Neural cell (in vitro differentiated cells): Measurements from ENCODE around the gene GPR157. TPM values are rescaled to one million over a fixed set of nuclear protein-coding genes. Genes with fewer than 3 reads are reported as not detected.

Source experiments
- H2AFZ ChIP-seq: fragments of 200-600, 300-800 bp; sonication (generic), shearing (Covaris generic); 2 replicates; pipeline ENCODE4 v1.6.0; 2014; ENCODE audit warnings: low read depth, mild to moderate bottlenecking, antibody characterized with exemption, low read length, moderate library complexity
- H3F3A ChIP-seq: fragments of 200-600 bp; shearing (Covaris generic); 2 replicates; pipeline ENCODE4 v1.6.1; 2016; ENCODE audit warnings: mild to moderate bottlenecking, moderate library complexity, mixed read lengths, antibody characterized with exemption, low read length; ENCODE audit not compliant: insufficient read depth, poor library complexity, severe bottlenecking
- H3K27ac ChIP-seq: fragments of 200-600, 300-800 bp; sonication (generic), shearing (Covaris generic); 2 replicates; pipeline ENCODE4 v1.5.1; 2014; ENCODE audit warnings: mild to moderate bottlenecking, low read length, moderate library complexity
- H3K27me3 ChIP-seq: fragments of 300-800, 200-600 bp; sonication (generic), shearing (Covaris generic); 2 replicates; pipeline ENCODE4 v1.6.0; 2014; ENCODE audit warnings: mild to moderate bottlenecking, low read depth, low read length, moderate library complexity; ENCODE audit not compliant: insufficient read depth
- H3K36me3 ChIP-seq: fragments of 300-800, 200-600 bp; sonication (generic), shearing (Covaris generic); 2 replicates; pipeline ENCODE4 v1.5.1; 2014; ENCODE audit warnings: mild to moderate bottlenecking, antibody characterized with exemption, low read length, moderate library complexity; ENCODE audit not compliant: insufficient read depth
- H3K4me2 ChIP-seq: fragments of 300-800, 200-600 bp; sonication (generic), shearing (Covaris generic); 2 replicates; pipeline ENCODE4 v1.6.0; 2014; ENCODE audit warnings: mild to moderate bottlenecking, low read length
- H3K4me3 ChIP-seq: fragments of 300-800, 200-600 bp; sonication (generic), shearing (Covaris generic); 2 replicates; pipeline ENCODE4 v1.5.1; 2014; ENCODE audit warnings: mild to moderate bottlenecking, low read length, moderate library complexity
- H3K79me2 ChIP-seq: fragments of 200-600 bp; shearing (Covaris generic); replicated peaks from 2 replicates; pipeline ENCODE4 v1.6.0; 2014; ENCODE audit warnings: mild to moderate bottlenecking, low read length, moderate library complexity; ENCODE audit not compliant: insufficient read depth
- H3K9ac ChIP-seq: fragments of 300-800, 200-600 bp; sonication (generic), shearing (Covaris generic); 2 replicates; pipeline ENCODE4 v1.6.1; 2016; ENCODE audit warnings: mild to moderate bottlenecking, low read length, mixed read lengths
- H3K9me2 ChIP-seq: fragments of 200-600 bp; shearing (Covaris generic); 2 replicates; pipeline ENCODE4 v1.6.1; 2016; ENCODE audit warnings: mild to moderate bottlenecking, low read length, mixed read lengths; ENCODE audit not compliant: insufficient read depth
- H3K9me3 ChIP-seq: fragments of 200-600, 300-800 bp; sonication (generic), shearing (Covaris generic); 2 replicates; pipeline ENCODE4 v1.6.1; 2016; ENCODE audit warnings: mild to moderate bottlenecking, mixed run types, low read length, moderate library complexity, mixed read lengths
- H4K20me1 ChIP-seq: fragments of 200-600 bp; shearing (Covaris generic); 2 replicates; pipeline ENCODE4 v1.6.1; 2016; ENCODE audit warnings: mild to moderate bottlenecking, mixed run types; ENCODE audit not compliant: insufficient read depth
- CTCF ChIP-seq: fragments of 450-650 bp; IDR thresholded peaks from 2 replicates; pipeline ENCODE4 v1.5.1; 2014; ENCODE audit warnings: antibody characterized with exemption, mild to moderate bottlenecking, moderate library complexity; ENCODE audit not compliant: poor library complexity, severe bottlenecking
- EP300 ChIP-seq: fragments of 450-650 bp; conservative IDR thresholded peaks from 2 replicates; pipeline ENCODE4 v1.6.1; 2014; ENCODE audit warnings: antibody characterized with exemption, mild to moderate bottlenecking, moderate library complexity; ENCODE audit not compliant: poor library complexity, severe bottlenecking
- EZH2 ChIP-seq: fragments of 200-600, 300-800 bp; shearing (Covaris generic), sonication (generic); IDR thresholded peaks from 2 replicates; pipeline ENCODE4 v1.6.1; 2014; ENCODE audit warnings: antibody characterized with exemption, low read length, borderline replicate concordance, mild to moderate bottlenecking; ENCODE audit not compliant: insufficient read depth, poor library complexity, severe bottlenecking
- MXI1 ChIP-seq: fragments of 450-650 bp; conservative IDR thresholded peaks from 2 replicates; pipeline ENCODE4 v1.6.1; 2014; ENCODE audit warnings: antibody characterized with exemption, mild to moderate bottlenecking; ENCODE audit not compliant: poor library complexity, severe bottlenecking
- POLR2AphosphoS5 ChIP-seq: IDR thresholded peaks from 2 replicates; pipeline ENCODE4 v1.6.1; 2012
- RAD21 ChIP-seq: fragments of 450-650 bp; conservative IDR thresholded peaks from 2 replicates; pipeline ENCODE4 v1.6.1; 2014; ENCODE audit warnings: antibody characterized with exemption, mild to moderate bottlenecking, moderate library complexity
- REST ChIP-seq: IDR thresholded peaks from 2 replicates; pipeline ENCODE4 v1.6.1; 2012; ENCODE audit warnings: borderline replicate concordance
- SMC3 ChIP-seq: fragments of 450-650 bp; conservative IDR thresholded peaks from 2 replicates; pipeline ENCODE4 v1.6.1; 2014; ENCODE audit warnings: antibody characterized with exemption, mild to moderate bottlenecking, moderate library complexity; ENCODE audit not compliant: poor library complexity
- TAF1 ChIP-seq: IDR thresholded peaks from 2 replicates; pipeline ENCODE4 v1.6.1; 2012; ENCODE audit warnings: low read depth
- polyA plus RNA-seq: library from polyadenylated mRNA; depleted of rRNA; stranded (reverse); fragments of >200 nt; gene quantifications from 2 replicates; pipeline ENCODE4 v1.2.3, GENCODE V29; 2014

GPR157 gene
- polyA plus RNA-seq, 1 donor from 2014 or later, result not detected

GRCh38 chr1:9079988-9080704 is 48.8 kb downstream of the GPR157 start:
- Histone ChIP-seq H3K9me3 (no peaks in the 10 kb centered on the region), H3K27ac (no peak overlapping the region), H3K4me3 (no peak overlapping the region), H3K9me2 (no peaks in the 10 kb centered on the region), H3K4me2 (no peak overlapping the region), H3K9ac (no peak overlapping the region), H3K36me3 (no peaks in the 10 kb centered on the region), H2AFZ (no peak overlapping the region), H3K79me2 (no peaks in the 10 kb centered on the region), H3F3A (no peaks in the 10 kb centered on the region), H3K27me3 (no peaks in the 10 kb centered on the region), H4K20me1 (no peaks in the 10 kb centered on the region)
- TF ChIP-seq POLR2AphosphoS5, result no peak
- no peak for TF ChIP-seq TAF1
- TF ChIP-seq CTCF, result no peak
- TF ChIP-seq RAD21, result no peak
- no peak for TF ChIP-seq EZH2
- TF ChIP-seq REST, result no peak
- no peak for TF ChIP-seq MXI1
- no peak for TF ChIP-seq EP300
- TF ChIP-seq SMC3, result no peak

GRCh38 chr1:9078752-9079500 is 50.0 kb downstream of the GPR157 start:
- H3K79me2 ChIP-seq, result no peaks in the 10 kb centered on the region
- H3K9me3 ChIP-seq, result no peaks in the 10 kb centered on the region
- TF ChIP-seq TAF1 (no peak), CTCF (no peak), SMC3 (no peak), RAD21 (no peak), MXI1 (no peak), REST (no peak), EZH2 (no peak), POLR2AphosphoS5 (no peak)
- H3K27ac ChIP-seq, result no peak overlapping the region
- H3K4me2 ChIP-seq, result no peak overlapping the region
- H4K20me1 ChIP-seq, result no peaks in the 10 kb centered on the region
- no peaks in the 10 kb centered on the region for H3F3A ChIP-seq
- H3K36me3 ChIP-seq, result no peaks in the 10 kb centered on the region
- H3K9ac ChIP-seq, result no peak overlapping the region
- H3K27me3 ChIP-seq, result no peaks in the 10 kb centered on the region
- no peak overlapping the region for H2AFZ ChIP-seq
- H3K9me2 ChIP-seq, result no peaks in the 10 kb centered on the region
- H3K4me3 ChIP-seq, result no peak overlapping the region
